CD4-positive, CD25-positive, alpha-beta regulatory T cell (primary cell): Measurements from ENCODE around the gene TNF. TPM values are rescaled to one million over a fixed set of nuclear protein-coding genes. Genes with fewer than 3 reads are reported as not detected.

Experiments used
- ATAC-seq, 2 donors: fragments of 150-1000 bp; cut with Tn5 transposase; one replicate each; pipeline ENCODE4 v1.10.0; 2021; ENCODE audit warnings: low read depth in 2 of 2, moderate number of reproducible peaks in 2 of 2, moderate library complexity in 1 of 2
- DNase-seq, 3 donors: peaks; one replicate each; pipeline versions ENCODE4 v3.0.0 to v3.0.0-alpha.2; 2012 to 2022; ENCODE audit warnings: mixed read lengths in 1 of 3
- H3K27ac ChIP-seq: one replicate; pipeline ENCODE4 v1.7.0; 2013; ENCODE audit warnings: mild to moderate bottlenecking, low read length; ENCODE audit not compliant: insufficient read depth, poor library complexity, severe bottlenecking
- H3K27me3 ChIP-seq: one replicate; pipeline ENCODE4 v1.7.0; 2013; ENCODE audit warnings: low read length; ENCODE audit not compliant: control insufficient read depth, insufficient read depth
- H3K36me3 ChIP-seq: one replicate; pipeline ENCODE4 v1.7.0; 2013; ENCODE audit warnings: mild to moderate bottlenecking, low read length, moderate library complexity; ENCODE audit not compliant: control insufficient read depth, insufficient read depth
- H3K4me1 ChIP-seq: 2 replicates; pipeline ENCODE4 v1.7.0; 2013; ENCODE audit warnings: mild to moderate bottlenecking, low read length; ENCODE audit not compliant: insufficient read depth, control insufficient read depth, poor library complexity, severe bottlenecking
- H3K4me3 ChIP-seq: one replicate; pipeline ENCODE4 v1.7.0; 2013; ENCODE audit warnings: low read depth, mild to moderate bottlenecking, low read length, moderate library complexity
- H3K9me3 ChIP-seq, 2 experiments: 1 replicate in 1 of 2; 2 replicates in 1 of 2; pipeline ENCODE4 v1.7.0; 2013; ENCODE audit warnings: low read length in 2 of 2, mild to moderate bottlenecking in 1 of 2, moderate library complexity in 1 of 2; ENCODE audit not compliant: control insufficient read depth in 2 of 2
- H3K27ac Mint-ChIP-seq, 3 donors: one replicate each; pipeline ENCODE4 v1.8.0; 2020 to 2022; ENCODE audit warnings: mild to moderate bottlenecking in 3 of 3, mixed read lengths in 3 of 3, moderate library complexity in 2 of 3
- H3K27me3 Mint-ChIP-seq: one replicate; pipeline ENCODE4 v1.8.0; 2022; ENCODE audit warnings: mild to moderate bottlenecking, mixed read lengths
- H3K36me3 Mint-ChIP-seq: one replicate; pipeline ENCODE4 v1.8.0; 2020; ENCODE audit warnings: mixed read lengths
- H3K4me1 Mint-ChIP-seq, 4 donors: one replicate each; pipeline ENCODE4 v1.8.0; 2020 to 2022; ENCODE audit warnings: mixed read lengths in 4 of 4, mild to moderate bottlenecking in 1 of 4
- H3K4me3 Mint-ChIP-seq, 4 donors: one replicate each; pipeline ENCODE4 v1.8.0; 2020 to 2022; ENCODE audit warnings: mild to moderate bottlenecking in 4 of 4, mixed read lengths in 4 of 4, moderate library complexity in 3 of 4
- H3K9me3 Mint-ChIP-seq, 7 donors: one replicate each; pipeline ENCODE4 v1.8.0; 2020 to 2022; ENCODE audit warnings: mixed read lengths in 7 of 7, mild to moderate bottlenecking in 3 of 7, moderate library complexity in 2 of 7
- polyA plus RNA-seq, 4 donors: library from polyadenylated mRNA; unstranded; fragments of 300-500 nt; fragmentation: Illumina TruSeq; gene quantifications; one replicate each; pipeline ENCODE4 v1.2.3, GENCODE V29; 2021
- total RNA-seq: library from RNA; stranded (reverse); gene quantifications from one replicate; pipeline ENCODE4 v1.2.3, GENCODE V29; 2022

Gene TNF
- total and polyA plus RNA-seq, 5 donors from 2014 or later: 0.48 to 21.8 (median 2.4) TPM

DNA sequence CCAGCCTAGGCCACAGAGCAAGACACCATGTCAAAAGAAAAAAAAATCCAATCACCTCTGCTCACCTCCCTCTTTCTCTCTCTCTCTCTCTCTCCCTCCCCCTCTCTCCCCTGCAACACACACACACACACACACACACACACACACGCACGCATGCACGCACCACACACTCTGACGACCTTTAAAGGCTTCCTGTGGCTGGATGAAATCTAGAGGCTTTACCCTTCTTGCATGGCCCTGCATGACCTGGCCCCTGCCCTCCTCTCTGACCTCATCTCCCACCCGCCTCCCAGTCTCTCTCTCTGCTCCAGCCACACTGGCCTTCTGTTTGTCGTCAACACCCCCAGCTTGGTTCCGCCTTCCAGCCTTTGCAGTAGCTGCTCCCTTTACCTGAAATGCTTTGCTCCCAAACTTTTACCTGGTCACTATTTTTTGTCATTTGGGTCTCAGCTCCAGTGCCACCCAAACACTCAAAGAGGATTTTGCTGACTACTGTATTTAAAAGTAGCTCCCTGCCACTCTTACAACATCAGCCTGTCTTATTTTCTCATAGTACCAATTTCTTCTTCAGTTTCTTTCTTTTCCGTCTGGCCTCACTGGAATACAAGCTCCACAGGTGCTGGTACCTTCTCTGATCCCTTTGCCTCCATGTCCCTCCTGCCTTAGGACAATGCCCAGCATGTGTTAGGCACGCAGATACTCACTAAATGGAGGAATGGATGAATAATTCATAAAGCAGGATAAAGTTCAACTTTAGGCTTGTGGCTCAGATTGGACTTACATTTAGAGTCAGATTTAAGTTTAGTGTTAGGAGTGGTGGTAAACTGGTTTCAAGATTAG lies 7.6 kb upstream of the TNF start:
- Histone ChIP-seq H3K36me3 (peaks cover 8% of the 10 kb centered on the region), H3K27ac (peak overlapping the region; percentile 95), H3K4me1 (peaks cover 57% of the 10 kb centered on the region), H3K9me3 (no peaks in the 10 kb centered on the region), H3K27me3 (no peaks in the 10 kb centered on the region), H3K4me3 (peak overlapping the region; percentile 68)
- H3K4me1 Mint-ChIP-seq: peaks cover 24 to 89% (median 61%) of the 10 kb centered on the region in 4 donors
- peak in 2 of 3 donors; percentile 36 to 68 for DNase-seq
- peak in 1 of 2 donors; percentile 14 for ATAC-seq
- peak overlapping the region in 3 of 4 donors; percentile 50 to 88 (median 82) for H3K4me3 Mint-ChIP-seq
- H3K36me3 Mint-ChIP-seq: peaks cover 28% of the 10 kb centered on the region
- H3K27me3 Mint-ChIP-seq: peaks cover 10% of the 10 kb centered on the region
- H3K9me3 Mint-ChIP-seq: no peaks in the 10 kb centered on the region
- H3K27ac Mint-ChIP-seq: peak overlapping the region; percentile 89 to 98 (median 94)

DNA sequence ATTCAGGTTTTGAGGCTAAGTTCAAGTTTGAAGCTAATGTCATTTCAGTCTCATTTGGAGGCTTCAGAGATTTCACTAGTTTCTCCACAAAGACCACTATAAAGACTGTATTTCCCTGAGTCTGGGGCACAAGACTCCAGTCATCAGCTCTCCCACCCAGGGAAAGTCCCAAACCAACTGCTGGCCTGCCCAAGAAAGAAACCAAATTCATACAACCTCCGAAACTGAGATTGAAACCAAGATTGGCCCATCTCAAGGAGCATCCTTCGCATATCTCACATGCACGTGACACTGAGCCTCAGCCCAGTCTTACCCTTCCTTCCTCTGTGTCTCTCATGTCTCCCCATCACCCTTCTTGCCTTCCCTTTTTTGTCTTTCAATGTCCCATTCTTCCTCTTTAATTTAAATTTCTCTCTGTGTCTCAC lies 6.8 kb upstream of the TNF start:
- Histone ChIP-seq H3K27me3 (no peaks in the 10 kb centered on the region), H3K36me3 (peaks cover 6% of the 10 kb centered on the region), H3K4me3 (peak overlapping the region; percentile 68), H3K27ac (peak overlapping the region; percentile 95), H3K4me1 (peaks cover 65% of the 10 kb centered on the region), H3K9me3 (no peaks in the 10 kb centered on the region)
- H3K4me3 Mint-ChIP-seq: peak overlapping the region; percentile 47 to 88 (median 66)
- peaks cover 10% of the 10 kb centered on the region for H3K27me3 Mint-ChIP-seq
- H3K36me3 Mint-ChIP-seq: peaks cover 22% of the 10 kb centered on the region
- DNase-seq (peak; percentile 72 to 92 (median 73)), ATAC-seq (peak; percentile 68)
- H3K9me3 Mint-ChIP-seq: no peaks in the 10 kb centered on the region
- peak overlapping the region; percentile 89 to 98 (median 94) for H3K27ac Mint-ChIP-seq
- H3K4me1 Mint-ChIP-seq: peaks cover 24 to 91% (median 67%) of the 10 kb centered on the region in 4 donors

DNA sequence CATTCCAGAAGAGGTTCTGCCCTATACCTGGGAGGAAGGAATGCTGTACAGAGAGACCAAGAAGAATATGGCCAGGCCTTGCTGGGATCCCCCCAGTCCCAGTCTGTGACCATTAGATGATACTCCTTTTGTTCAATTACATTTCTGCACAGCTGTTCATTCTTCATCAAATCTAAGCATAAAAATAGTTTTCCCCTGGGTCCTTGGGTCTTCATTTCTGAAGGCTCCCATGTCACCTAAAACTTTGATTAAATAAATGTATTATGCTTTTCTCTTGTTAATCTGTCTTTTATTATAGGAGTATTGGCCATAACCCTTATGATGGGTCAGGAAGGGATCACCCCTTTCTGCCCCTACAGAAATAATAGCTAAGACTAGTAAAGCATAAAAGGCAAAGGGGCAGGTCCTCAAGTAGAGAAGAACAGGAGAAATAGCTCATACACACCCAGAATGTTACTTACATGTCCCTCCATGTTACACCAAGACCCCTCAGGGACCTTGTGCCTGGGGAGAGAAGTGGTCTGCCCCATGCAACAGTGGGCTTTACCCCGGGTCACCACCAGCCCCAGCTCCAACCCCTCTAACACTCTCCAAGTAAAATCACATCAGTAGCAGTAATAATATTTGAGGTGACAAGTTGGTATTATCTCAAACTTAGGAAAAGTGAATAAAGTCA lies 5.4 kb upstream of the TNF start:
- ATAC-seq (no peak), DNase-seq (no peak)
- H3K27ac ChIP-seq: peak overlapping the region; percentile 95
- peaks cover 17% of the 10 kb centered on the region for H3K36me3 Mint-ChIP-seq
- H3K27ac Mint-ChIP-seq: peak overlapping the region; percentile 89 to 98 (median 91)
- peaks cover 3% of the 10 kb centered on the region for H3K36me3 ChIP-seq
- no peaks in the 10 kb centered on the region for H3K9me3 ChIP-seq
- H3K27me3 ChIP-seq: no peaks in the 10 kb centered on the region
- H3K27me3 Mint-ChIP-seq: peaks cover 10% of the 10 kb centered on the region
- peak overlapping the region; percentile 22 to 100 (median 66) for H3K4me3 Mint-ChIP-seq
- no peaks in the 10 kb centered on the region for H3K9me3 Mint-ChIP-seq
- H3K4me1 ChIP-seq: peaks cover 79% of the 10 kb centered on the region
- peak overlapping the region; percentile 29 for H3K4me3 ChIP-seq
- peaks cover 24 to 96% (median 74%) of the 10 kb centered on the region in 4 donors for H3K4me1 Mint-ChIP-seq

DNA sequence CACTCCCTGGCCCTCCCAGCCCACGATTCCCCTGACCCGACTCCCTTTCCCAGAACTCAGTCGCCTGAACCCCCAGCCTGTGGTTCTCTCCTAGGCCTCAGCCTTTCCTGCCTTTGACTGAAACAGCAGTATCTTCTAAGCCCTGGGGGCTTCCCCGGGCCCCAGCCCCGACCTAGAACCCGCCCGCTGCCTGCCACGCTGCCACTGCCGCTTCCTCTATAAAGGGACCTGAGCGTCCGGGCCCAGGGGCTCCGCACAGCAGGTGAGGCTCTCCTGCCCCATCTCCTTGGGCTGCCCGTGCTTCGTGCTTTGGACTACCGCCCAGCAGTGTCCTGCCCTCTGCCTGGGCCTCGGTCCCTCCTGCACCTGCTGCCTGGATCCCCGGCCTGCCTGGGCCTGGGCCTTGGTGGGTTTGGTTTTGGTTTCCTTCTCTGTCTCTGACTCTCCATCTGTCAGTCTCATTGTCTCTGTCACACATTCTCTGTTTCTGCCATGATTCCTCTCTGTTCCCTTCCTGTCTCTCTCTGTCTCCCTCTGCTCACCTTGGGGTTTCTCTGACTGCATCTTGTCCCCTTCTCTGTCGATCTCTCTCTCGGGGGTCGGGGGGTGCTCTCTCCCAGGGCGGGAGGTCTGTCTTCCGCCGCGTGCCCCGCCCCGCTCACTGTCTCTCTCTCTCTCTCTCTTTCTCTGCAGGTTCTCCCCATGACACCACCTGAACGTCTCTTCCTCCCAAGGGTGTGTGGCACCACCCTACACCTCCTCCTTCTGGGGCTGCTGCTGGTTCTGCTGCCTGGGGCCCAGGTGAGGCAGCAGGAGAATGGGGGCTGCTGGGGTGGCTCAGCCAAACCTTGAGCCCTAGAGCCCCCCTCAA lies 3.1 kb upstream of the TNF start, which contains the start of gene LTA:
TSS of gene LTA (plus strand) at position 249 of the 871 bp plus-strand sequence. CDS start at position 703, 454 bp downstream.
- ATAC-seq (peak; percentile 60 to 62), DNase-seq (peak; percentile 68 to 88 (median 82))
- H3K27ac ChIP-seq: peak within 1 kb of the TSS; percentile 95
- peak within 1 kb of the TSS; percentile 82 for H3K4me3 ChIP-seq
- Mint-ChIP-seq H3K36me3 (peaks cover 29% of the 10 kb centered on the region), H3K4me1 (peaks cover 24 to 99% (median 78%) of the 10 kb centered on the region in 4 donors), H3K4me3 (peak within 1 kb of the TSS; percentile 99 to 100 (median 100)), H3K27ac (peak within 1 kb of the TSS; percentile 98 to 100 (median 100)), H3K27me3 (peaks cover 5% of the 10 kb centered on the region), H3K9me3 (no peaks in the 10 kb centered on the region)
- no peaks in the 10 kb centered on the region for H3K9me3 ChIP-seq
- H3K27me3 ChIP-seq: no peaks in the 10 kb centered on the region
- no peaks in the 10 kb centered on the region for H3K36me3 ChIP-seq
- peaks cover 96% of the 10 kb centered on the region for H3K4me1 ChIP-seq

DNA sequence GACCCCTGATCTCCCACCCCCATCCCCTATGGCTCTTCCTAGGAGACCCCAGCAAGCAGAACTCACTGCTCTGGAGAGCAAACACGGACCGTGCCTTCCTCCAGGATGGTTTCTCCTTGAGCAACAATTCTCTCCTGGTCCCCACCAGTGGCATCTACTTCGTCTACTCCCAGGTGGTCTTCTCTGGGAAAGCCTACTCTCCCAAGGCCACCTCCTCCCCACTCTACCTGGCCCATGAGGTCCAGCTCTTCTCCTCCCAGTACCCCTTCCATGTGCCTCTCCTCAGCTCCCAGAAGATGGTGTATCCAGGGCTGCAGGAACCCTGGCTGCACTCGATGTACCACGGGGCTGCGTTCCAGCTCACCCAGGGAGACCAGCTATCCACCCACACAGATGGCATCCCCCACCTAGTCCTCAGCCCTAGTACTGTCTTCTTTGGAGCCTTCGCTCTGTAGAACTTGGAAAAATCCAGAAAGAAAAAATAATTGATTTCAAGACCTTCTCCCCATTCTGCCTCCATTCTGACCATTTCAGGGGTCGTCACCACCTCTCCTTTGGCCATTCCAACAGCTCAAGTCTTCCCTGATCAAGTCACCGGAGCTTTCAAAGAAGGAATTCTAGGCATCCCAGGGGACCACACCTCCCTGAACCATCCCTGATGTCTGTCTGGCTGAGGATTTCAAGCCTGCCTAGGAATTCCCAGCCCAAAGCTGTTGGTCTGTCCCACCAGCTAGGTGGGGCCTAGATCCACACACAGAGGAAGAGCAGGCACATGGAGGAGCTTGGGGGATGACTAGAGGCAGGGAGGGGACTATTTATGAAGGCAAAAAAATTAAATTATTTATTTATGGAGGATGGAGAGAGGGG lies 1.9 kb upstream of the TNF start:
- H3K27me3 Mint-ChIP-seq: peaks cover 5% of the 10 kb centered on the region
- H3K36me3 Mint-ChIP-seq: peaks cover 30% of the 10 kb centered on the region
- H3K27ac Mint-ChIP-seq: peak overlapping the region; percentile 98 to 100 (median 100)
- Histone ChIP-seq H3K27ac (peak overlapping the region; percentile 95), H3K4me1 (peaks cover 96% of the 10 kb centered on the region), H3K9me3 (no peaks in the 10 kb centered on the region), H3K36me3 (peaks cover 8% of the 10 kb centered on the region), H3K4me3 (peak overlapping the region; percentile 82), H3K27me3 (no peaks in the 10 kb centered on the region)
- H3K9me3 Mint-ChIP-seq: no peaks in the 10 kb centered on the region
- peaks cover 15 to 97% (median 72%) of the 10 kb centered on the region in 4 donors for H3K4me1 Mint-ChIP-seq
- DNase-seq (no peak), ATAC-seq (no peak)
- H3K4me3 Mint-ChIP-seq: peak overlapping the region; percentile 99 to 100 (median 100)

DNA sequence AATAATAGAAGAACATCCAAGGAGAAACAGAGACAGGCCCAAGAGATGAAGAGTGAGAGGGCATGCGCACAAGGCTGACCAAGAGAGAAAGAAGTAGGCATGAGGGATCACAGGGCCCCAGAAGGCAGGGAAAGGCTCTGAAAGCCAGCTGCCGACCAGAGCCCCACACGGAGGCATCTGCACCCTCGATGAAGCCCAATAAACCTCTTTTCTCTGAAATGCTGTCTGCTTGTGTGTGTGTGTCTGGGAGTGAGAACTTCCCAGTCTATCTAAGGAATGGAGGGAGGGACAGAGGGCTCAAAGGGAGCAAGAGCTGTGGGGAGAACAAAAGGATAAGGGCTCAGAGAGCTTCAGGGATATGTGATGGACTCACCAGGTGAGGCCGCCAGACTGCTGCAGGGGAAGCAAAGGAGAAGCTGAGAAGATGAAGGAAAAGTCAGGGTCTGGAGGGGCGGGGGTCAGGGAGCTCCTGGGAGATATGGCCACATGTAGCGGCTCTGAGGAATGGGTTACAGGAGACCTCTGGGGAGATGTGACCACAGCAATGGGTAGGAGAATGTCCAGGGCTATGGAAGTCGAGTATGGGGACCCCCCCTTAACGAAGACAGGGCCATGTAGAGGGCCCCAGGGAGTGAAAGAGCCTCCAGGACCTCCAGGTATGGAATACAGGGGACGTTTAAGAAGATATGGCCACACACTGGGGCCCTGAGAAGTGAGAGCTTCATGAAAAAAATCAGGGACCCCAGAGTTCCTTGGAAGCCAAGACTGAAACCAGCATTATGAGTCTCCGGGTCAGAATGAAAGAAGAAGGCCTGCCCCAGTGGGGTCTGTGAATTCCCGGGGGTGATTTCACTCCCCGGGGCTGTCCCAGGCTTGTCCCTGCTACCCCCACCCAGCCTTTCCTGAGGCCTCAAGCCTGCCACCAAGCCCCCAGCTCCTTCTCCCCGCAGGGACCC lies 981 bp upstream of the TNF start:
- H3K4me3 ChIP-seq: peak overlapping the region; percentile 99
- Mint-ChIP-seq H3K27ac (peak overlapping the region; percentile 98 to 100 (median 100)), H3K4me3 (peak overlapping the region; percentile 99 to 100 (median 100)), H3K9me3 (no peaks in the 10 kb centered on the region), H3K27me3 (peaks cover 5% of the 10 kb centered on the region), H3K4me1 (peaks cover 6 to 97% (median 73%) of the 10 kb centered on the region in 4 donors), H3K36me3 (peaks cover 31% of the 10 kb centered on the region)
- no peaks in the 10 kb centered on the region for H3K9me3 ChIP-seq
- H3K4me1 ChIP-seq: peaks cover 96% of the 10 kb centered on the region
- DNase-seq (no peak), ATAC-seq (no peak)
- H3K36me3 ChIP-seq: peaks cover 10% of the 10 kb centered on the region
- peak overlapping the region; percentile 95 for H3K27ac ChIP-seq
- no peaks in the 10 kb centered on the region for H3K27me3 ChIP-seq
